ENCODE measurements around the gene FOXO3.

GRCh38 chr6:108544606-108545005, 16.1 kb upstream of the FOXO3 start:
- TF ChIP-seq CTCF (IDR thresholded peaks at IDR 0.05; ENCODE audit: low read depth, low read length, poor library complexity, severe bottlenecking) (no peak), EZH2phosphoT487 (IDR thresholded peaks at IDR 0.05; ENCODE audit: borderline replicate concordance, low read length) (no peak)

All from DOHH2 (cell line).